ENCODE results near the gene SERINC2.

DNA sequence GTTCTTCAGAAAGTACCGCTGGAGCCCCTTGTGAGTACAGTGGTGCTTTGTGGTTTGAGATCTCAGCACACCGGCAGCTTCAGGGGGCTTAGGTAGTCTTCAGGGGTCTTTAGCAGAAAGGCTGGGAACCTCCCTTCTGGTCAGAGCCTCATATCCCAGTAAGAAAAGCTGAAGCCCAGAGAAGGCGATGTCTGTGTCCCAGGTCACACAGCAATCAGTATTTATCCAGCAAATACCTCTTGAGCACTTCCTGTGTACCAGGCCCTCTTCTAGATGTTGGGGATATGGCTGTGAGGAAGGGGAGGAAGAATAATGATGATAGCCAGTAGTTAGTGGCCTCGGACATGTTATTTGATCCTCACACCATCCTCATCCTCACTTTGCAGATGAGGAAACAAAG is 14.3 kb downstream of the SERINC2 start:
- TF ChIP-seq CTBP1 (IDR thresholded peaks at IDR 0.05; ENCODE audit: borderline replicate concordance) = no peak
- no peak for TF ChIP-seq TARDBP (IDR thresholded peaks at IDR 0.05)
- TF ChIP-seq SP1 (IDR thresholded peaks at IDR 0.05) = no peak
- no peak for TF ChIP-seq FOXK2 (IDR thresholded peaks at IDR 0.05)
- TF ChIP-seq NFRKB (IDR thresholded peaks at IDR 0.05) = no peak
- TF ChIP-seq ELF4 (IDR thresholded peaks at IDR 0.05) = no peak
- TF ChIP-seq SUZ12 (IDR thresholded peaks at IDR 0.05) = no peak
- TF ChIP-seq FOXM1 (IDR thresholded peaks at IDR 0.05; ENCODE audit: borderline replicate concordance) = no peak
- no peak for TF ChIP-seq HDGF (IDR thresholded peaks at IDR 0.05; ENCODE audit: borderline replicate concordance)
- TF ChIP-seq BHLHE40 (IDR thresholded peaks at IDR 0.05; ENCODE audit: borderline replicate concordance) = no peak
